Heart left ventricle (tissue), 16 donors: ENCODE measurements around the gene LAMP1. TPM values are rescaled to one million over a fixed set of nuclear protein-coding genes. Genes with fewer than 3 reads are reported as not detected.
A peak's percentile ranks its signal among the peaks of the same experiment; 100 is the strongest.
"Not testable (repeated sequence)": the region's sequence is repeated elsewhere in the genome, so short reads cannot be mapped to it uniquely, and the experiment has no call there.

Experiments used
- ATAC-seq, 4 donors: fragments of 200-7000 bp; cut with Tn5 transposase; one replicate each; pipeline ENCODE4 v1.9.1; 2020 to 2022; ENCODE audit warnings: moderate library complexity in 4 of 4, mild to moderate bottlenecking in 3 of 4, moderate number of reproducible peaks in 1 of 4
- DNase-seq, 5 donors: peaks; one replicate each; pipeline ENCODE4 v3.0.0-alpha.2; 2020
- H3K27ac ChIP-seq, 12 donors: fragments of 200-600 bp; sonication (generic) in 4 of 12; one replicate each; pipeline versions ENCODE4 v1.5.0 to v1.8.0; 2016 to 2022; ENCODE audit warnings: mild to moderate bottlenecking in 2 of 12
- H3K27me3 ChIP-seq, 9 donors: fragments of 200-600 bp; sonication (generic) in 2 of 9; one replicate each; pipeline versions ENCODE4 v1.5.1 to v1.8.0; 2016 to 2022; ENCODE audit warnings: mild to moderate bottlenecking in 3 of 9
- H3K36me3 ChIP-seq, 9 donors: fragments of 200-600 bp; sonication (generic) in 2 of 9; one replicate each; pipeline versions ENCODE4 v1.5.0 to v1.8.0; 2018 to 2022; ENCODE audit warnings: mild to moderate bottlenecking in 2 of 9
- H3K4me1 ChIP-seq, 12 donors: fragments of 200-600 bp; sonication (generic) in 4 of 12; one replicate each; pipeline versions ENCODE4 v1.5.0 to v1.8.0; 2016 to 2022; ENCODE audit warnings: mild to moderate bottlenecking in 3 of 12
- H3K4me3 ChIP-seq, 12 donors: fragments of 200-600 bp; sonication (generic) in 4 of 12; one replicate each; pipeline versions ENCODE4 v1.5.0 to v1.8.0; 2017 to 2022; ENCODE audit warnings: mild to moderate bottlenecking in 9 of 12, moderate library complexity in 4 of 12
- H3K9me3 ChIP-seq, 12 donors: fragments of 200-600 bp; sonication (generic) in 4 of 12; one replicate each; pipeline versions ENCODE4 v1.5.0 to v1.8.0; 2016 to 2022; ENCODE audit warnings: mild to moderate bottlenecking in 1 of 12
- POLR2A ChIP-seq, 2 donors: fragments of 450-650 bp; IDR thresholded peaks; one replicate each; pipeline ENCODE4 v1.6.1; 2017; ENCODE audit warnings: antibody characterized with exemption in 2 of 2, mild to moderate bottlenecking in 2 of 2, moderate library complexity in 2 of 2
- WGBS, 4 donors: extraction: QIAGEN DNeasy Blood & Tissue Kit in 2 of 4; methylation state at CpG; one replicate each; pipeline versions ENCODE4 v1.1.5 to v1.1.7; 2013 to 2018; 5-methylcytosine and 5-hydroxymethylcytosine counted together
- intact Hi-C, 10 donors: fragments of 100-400 bp; cut with DNase I; formaldehyde crosslinking; loops; one replicate each; pipeline versions ENCODE4 v1.11.1 to v1.14.2; 2022
- polyA plus RNA-seq, 2 donors: library from polyadenylated mRNA; stranded (reverse); fragments of 200-250 nt; gene quantifications; one replicate each; pipeline ENCODE4 v1.2.3, GENCODE V29; 2013
- total RNA-seq, 9 donors: library from RNA; depleted of rRNA in 2 of 9; stranded (reverse); fragments of >200 nt in 2 of 9; fragmentation: NEBNext Ultra II Directional in 3 of 9; extraction: Animal tissue kit (Norgen Biotek cat#: 25700) in 3 of 9; gene quantifications; one replicate each; pipeline versions ENCODE4 v1.1.0 to v1.2.4, GENCODE V29; 2016 to 2023
- TF ChIP-seq, protein P1 (sequence below), 12 donors: fragments of 200-600 bp; sonication (generic) in 4 of 12; IDR thresholded peaks; one replicate each; pipeline versions ENCODE4 v1.5.0 to v1.8.0; 2018 to 2022; ENCODE audit warnings: antibody characterized with exemption in 12 of 12, mild to moderate bottlenecking in 5 of 12
- donor health status: ischemic (EF 13 %, LVEDD 7.1; RV severe dilation, severe dysfunction).
- donor health status: healthy with polysubstance abuse.
- donor health status: DM: no; HTN: yes; CAD: no.
- donor health status: DM: no; HTN: no; CAD: no.
- donor health status: ischemic (EF 25% LVEDD 6.9; RV normal size, moderate dysfunction).
- donor health status: ischemic (EF 25% LVEDD 5.7; RV mildly dilated, moderate dysfunction).
- donor health status: healthy.
- donor health status: DM: yes; HTN: yes; CAD: no.
- donor health status: ischemic (EF 35%, LVEDD 5.7; RV mildly dilated, moderate dysfunction).
- donor health status: nonischemic (EF 11% LVEDD 7.7; RV severe dilation, severe dysfunction).
- donor health status: DM: yes; HTN: yes; CAD: no.
- donor health status: PGD.
- donor health status: ischemic (EF 29% LVEDD 5.4; RV normal size, mild dysfunction).
- donor health status: nonischemic (EF 23%, LVEDD 6.1; RV moderate dilation, normal function).

LAMP1 gene
- total and polyA plus RNA-seq, 11 donors: 41.4 to 214 (median 97.6) TPM

DNA sequence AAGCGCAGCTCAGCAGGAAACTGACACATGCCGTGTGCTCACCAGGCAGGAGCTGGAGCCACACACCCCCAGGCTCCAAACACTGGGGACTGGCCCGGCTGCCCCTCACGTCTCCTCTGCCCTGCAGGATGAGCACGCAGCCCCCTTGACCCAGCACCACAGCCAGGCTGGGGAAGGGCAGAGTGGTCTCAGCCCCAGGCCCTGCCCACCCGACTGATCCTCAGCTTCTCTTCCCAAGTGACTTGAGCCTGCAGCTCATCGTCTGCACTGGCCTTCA is 46.6 kb downstream of the LAMP1 start:
- DNase-seq: peak in 1 of 5 donors; percentile 11
- H3K4me1 ChIP-seq: no peaks in the 10 kb centered on the region
- TF ChIP-seq, protein P1, sequence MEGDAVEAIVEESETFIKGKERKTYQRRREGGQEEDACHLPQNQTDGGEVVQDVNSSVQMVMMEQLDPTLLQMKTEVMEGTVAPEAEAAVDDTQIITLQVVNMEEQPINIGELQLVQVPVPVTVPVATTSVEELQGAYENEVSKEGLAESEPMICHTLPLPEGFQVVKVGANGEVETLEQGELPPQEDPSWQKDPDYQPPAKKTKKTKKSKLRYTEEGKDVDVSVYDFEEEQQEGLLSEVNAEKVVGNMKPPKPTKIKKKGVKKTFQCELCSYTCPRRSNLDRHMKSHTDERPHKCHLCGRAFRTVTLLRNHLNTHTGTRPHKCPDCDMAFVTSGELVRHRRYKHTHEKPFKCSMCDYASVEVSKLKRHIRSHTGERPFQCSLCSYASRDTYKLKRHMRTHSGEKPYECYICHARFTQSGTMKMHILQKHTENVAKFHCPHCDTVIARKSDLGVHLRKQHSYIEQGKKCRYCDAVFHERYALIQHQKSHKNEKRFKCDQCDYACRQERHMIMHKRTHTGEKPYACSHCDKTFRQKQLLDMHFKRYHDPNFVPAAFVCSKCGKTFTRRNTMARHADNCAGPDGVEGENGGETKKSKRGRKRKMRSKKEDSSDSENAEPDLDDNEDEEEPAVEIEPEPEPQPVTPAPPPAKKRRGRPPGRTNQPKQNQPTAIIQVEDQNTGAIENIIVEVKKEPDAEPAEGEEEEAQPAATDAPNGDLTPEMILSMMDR (IDR thresholded peaks at IDR 0.05): no peak
- TF ChIP-seq POLR2A (IDR thresholded peaks at IDR 0.05): no peak
- WGBS, 4 donors: 88 to 93% (median 92%) methylated on average over 7 of the region's 7 CpGs
- intact Hi-C loops: no loop called here
- peaks cover 0 to 3% (median 0%) of the 10 kb centered on the region in 9 donors for H3K36me3 ChIP-seq
- no peaks in the 10 kb centered on the region for H3K27me3 ChIP-seq
- H3K4me3 ChIP-seq: no peak overlapping the region
- no peaks in the 10 kb centered on the region for H3K9me3 ChIP-seq
- no peak overlapping the region for H3K27ac ChIP-seq
- no peak for ATAC-seq

DNA sequence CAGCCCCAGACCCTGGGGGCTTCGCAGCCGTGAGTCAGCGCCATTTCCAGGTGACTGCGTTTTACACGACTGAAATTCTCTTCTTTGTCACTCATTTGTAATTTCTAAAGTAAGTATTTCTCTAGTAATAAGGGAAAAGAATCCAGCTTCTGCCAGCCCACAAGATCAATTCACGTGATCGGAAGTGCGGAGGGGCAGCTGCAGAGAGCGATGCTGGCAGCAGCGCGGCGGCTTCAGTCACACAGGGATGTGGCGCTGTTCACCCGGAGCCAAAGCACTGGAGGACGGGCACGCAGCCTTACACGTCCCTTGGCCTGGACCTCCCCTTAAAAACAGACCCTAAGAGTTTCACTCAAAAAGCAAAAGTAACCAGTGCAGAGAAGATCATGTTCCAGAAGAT is 48.4 kb downstream of the LAMP1 start:
- H3K36me3 ChIP-seq: peaks cover 0 to 3% (median 0%) of the 10 kb centered on the region in 9 donors

DNA sequence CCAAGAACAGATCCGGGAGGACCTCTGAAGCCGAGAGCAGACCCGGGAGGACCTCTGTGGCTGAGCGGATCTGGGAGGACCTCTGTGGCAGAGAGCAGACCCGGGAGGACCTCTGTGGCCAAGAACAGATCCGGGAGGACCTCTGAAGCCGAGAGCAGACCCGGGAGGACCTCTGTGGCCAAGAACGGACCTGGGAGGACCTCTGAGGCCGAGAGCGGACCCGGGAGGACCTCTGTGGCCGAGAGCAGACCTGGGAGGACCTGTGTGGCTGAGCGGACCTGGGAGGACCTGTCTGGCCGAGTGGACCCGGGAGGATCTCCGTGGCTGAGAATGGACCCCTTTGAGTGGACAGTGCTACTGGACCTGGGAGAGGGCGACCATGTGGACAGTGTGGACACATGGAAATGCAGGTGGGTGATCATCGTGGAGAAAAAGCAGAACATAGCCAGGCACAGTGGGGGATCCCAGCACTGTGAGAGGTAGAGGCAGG is 50.7 kb downstream of the LAMP1 start:
- 95 to 96% (median 95%) methylated on average over 19 of the region's 19 CpGs for WGBS, 4 donors
- H3K36me3 ChIP-seq, H3K4me1 ChIP-seq, ATAC-seq, H3K27ac ChIP-seq, intact Hi-C loops, H3K4me3 ChIP-seq, H3K9me3 ChIP-seq, H3K27me3 ChIP-seq: not testable (repeated sequence)
- DNase-seq: peak in 1 of 5 donors; percentile 12

More for the DNA sequence above, 48.4 kb downstream of the LAMP1 start:
- TF ChIP-seq, protein P1 (IDR thresholded peaks at IDR 0.05): no peak
- TF ChIP-seq POLR2A (IDR thresholded peaks at IDR 0.05): no peak
- WGBS, 4 donors: 94 to 97% (median 96%) methylated on average over 17 of the region's 17 CpGs
- Histone ChIP-seq H3K27ac (no peak overlapping the region), H3K4me1 (no peaks in the 10 kb centered on the region), H3K9me3 (no peaks in the 10 kb centered on the region), H3K27me3 (no peaks in the 10 kb centered on the region), H3K4me3 (no peak overlapping the region)
- intact Hi-C loops: no loop called here
- ATAC-seq (no peak), DNase-seq (peak in 1 of 5 donors; percentile 5)

DNA sequence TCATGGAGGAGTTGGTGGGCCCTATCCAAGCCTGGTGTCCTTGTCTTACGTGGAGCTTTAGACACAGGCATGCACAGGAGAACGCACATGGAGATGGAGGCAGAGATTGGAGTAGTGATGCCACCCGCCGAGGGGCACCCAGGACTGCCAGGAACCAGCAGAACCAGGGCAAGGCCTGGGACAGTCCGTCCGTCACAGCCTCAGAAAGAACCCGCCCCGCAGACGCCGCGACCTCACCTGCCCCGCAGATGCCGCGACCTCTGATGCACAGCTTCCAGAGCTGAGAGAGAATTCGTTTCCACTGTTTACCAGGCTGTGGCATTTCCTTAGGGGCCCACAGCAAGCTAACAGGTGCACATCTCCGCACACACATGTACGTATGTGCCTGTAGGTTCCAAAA is 51.6 kb downstream of the LAMP1 start:
- no peaks in the 10 kb centered on the region for H3K27me3 ChIP-seq
- TF ChIP-seq, protein P1 (IDR thresholded peaks at IDR 0.05): no peak
- no peak for TF ChIP-seq POLR2A (IDR thresholded peaks at IDR 0.05)
- H3K9me3 ChIP-seq: no peaks in the 10 kb centered on the region
- DNase-seq (no peak), ATAC-seq (no peak)
- peaks cover 0 to 3% (median 0%) of the 10 kb centered on the region in 9 donors for H3K36me3 ChIP-seq
- H3K27ac ChIP-seq: no peak overlapping the region
- no peak overlapping the region for H3K4me3 ChIP-seq
- no peaks in the 10 kb centered on the region for H3K4me1 ChIP-seq
- 93 to 96% (median 94%) methylated on average over 17 of the region's 17 CpGs for WGBS, 4 donors
- intact Hi-C loops: no loop called here

GRCh38 chr13:113349050-113349449 is 52.0 kb downstream of the LAMP1 start:
- Histone ChIP-seq H3K27me3 (no peaks in the 10 kb centered on the region), H3K4me1 (no peaks in the 10 kb centered on the region), H3K4me3 (no peak overlapping the region), H3K36me3 (peaks cover 0 to 2% (median 0%) of the 10 kb centered on the region in 9 donors), H3K27ac (no peak overlapping the region), H3K9me3 (no peaks in the 10 kb centered on the region)
- intact Hi-C loops: no loop called here
- TF ChIP-seq, protein P1 (IDR thresholded peaks at IDR 0.05): no peak
- no peak for TF ChIP-seq POLR2A (IDR thresholded peaks at IDR 0.05)
- 85 to 93% (median 87%) methylated on average over 6 of the region's 6 CpGs for WGBS, 4 donors
- ATAC-seq: no peak
- no peak for DNase-seq
